ENCODE data around the gene ATP5F1E.

The ATP5F1E gene

DNA sequence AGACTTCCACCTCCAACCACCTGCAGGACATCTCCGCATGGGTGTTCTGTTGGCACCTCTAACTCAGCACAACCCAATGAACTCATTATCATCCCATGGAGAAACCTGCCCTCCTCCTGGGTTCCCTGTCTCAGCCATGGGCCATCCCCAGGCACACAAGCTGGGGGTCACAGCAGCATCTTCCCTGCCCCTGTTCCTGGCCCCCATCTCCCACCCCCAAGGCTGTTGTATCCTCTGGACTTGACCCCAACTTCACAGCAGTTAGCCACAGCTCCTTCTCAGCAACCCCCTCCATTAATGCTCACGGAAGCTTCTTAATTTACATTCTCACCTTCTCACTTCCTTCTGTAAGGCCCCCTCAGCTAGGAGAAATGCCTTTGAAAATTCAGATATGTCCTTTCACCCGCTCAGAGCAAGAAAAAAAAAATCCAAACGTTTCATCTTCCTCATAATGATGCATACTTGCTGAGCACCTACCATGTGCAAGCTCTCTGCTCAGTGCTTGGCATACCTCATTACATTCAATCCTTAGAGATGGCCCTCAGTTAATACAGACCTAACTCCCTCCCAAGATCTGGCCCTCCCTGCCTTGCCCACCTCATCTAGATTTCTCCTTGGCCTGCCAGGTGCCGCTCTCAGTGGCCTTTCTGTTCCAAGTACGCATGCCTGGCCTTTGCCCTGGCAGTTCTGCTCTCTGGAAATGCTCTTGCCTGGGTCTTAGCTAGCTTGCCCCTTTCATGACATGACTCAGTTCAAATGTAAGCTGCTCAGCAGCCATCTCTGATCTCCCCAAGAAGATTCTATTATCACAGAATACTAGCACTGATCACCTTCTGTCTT is 53.6 kb downstream of the ATP5F1E start:
- ATAC-seq (ENCODE audit: low read depth), result no peak
- no peak for DNase-seq (ENCODE audit: low spot score in 2 of 2)
- no peak overlapping the region for H3K4me3 Mint-ChIP-seq
- no peak overlapping the region for H3K27ac Mint-ChIP-seq
- peaks cover 6% of the 10 kb centered on the region for H3K9me3 Mint-ChIP-seq
- H3K4me1 Mint-ChIP-seq, result peaks cover 22% of the 10 kb centered on the region
- H3K27me3 Mint-ChIP-seq, result no peaks in the 10 kb centered on the region
- peaks cover 2% of the 10 kb centered on the region for H3K36me3 Mint-ChIP-seq

DNA sequence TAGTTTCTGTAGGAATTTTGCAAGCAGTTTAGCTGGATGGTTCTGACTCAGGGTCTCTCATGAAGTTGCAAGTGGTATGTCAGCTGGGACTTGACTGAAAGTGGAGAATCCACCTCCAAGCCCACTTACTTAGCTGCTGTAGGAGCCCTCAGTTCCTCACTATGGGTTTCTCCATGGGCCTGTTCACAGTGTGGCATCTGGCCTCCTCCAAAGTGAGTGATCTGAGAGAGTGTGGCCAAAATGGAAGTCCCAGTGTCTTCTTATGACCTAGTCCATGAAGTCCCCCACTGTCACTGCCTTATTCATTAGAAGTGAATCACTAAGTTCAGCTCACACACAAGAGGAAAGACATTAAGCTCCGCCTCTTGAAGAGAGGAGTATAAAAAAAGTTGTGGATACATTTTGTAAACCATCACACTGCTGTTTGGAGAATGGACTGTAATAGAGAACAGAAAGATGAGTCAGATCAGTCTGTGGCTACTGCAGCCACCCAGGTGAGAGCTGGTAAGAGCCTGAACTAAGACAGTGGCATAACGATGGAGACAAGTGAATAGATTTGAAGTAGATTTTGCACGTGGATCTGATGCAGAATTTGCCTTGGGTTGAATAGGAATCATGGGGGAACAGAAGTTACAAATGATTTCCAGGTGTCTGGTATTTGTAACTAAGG is 55.9 kb downstream of the ATP5F1E start:
- Mint-ChIP-seq H3K27me3 (no peaks in the 10 kb centered on the region), H3K4me1 (peaks cover 14% of the 10 kb centered on the region), H3K36me3 (peaks cover 2% of the 10 kb centered on the region), H3K27ac (no peak overlapping the region), H3K9me3 (peaks cover 6% of the 10 kb centered on the region), H3K4me3 (no peak overlapping the region)
- DNase-seq (ENCODE audit: low spot score in 2 of 2) (no peak), ATAC-seq (ENCODE audit: low read depth) (no peak)
